NB4 (cell line): ENCODE results near the gene DGLUCY.

ENCODE experiments used
- MYC ChIP-seq: IDR thresholded peaks from 2 replicates; pipeline ENCODE4 v1.6.1; 2011; ENCODE audit warnings: low read depth, low read length
- POLR2A ChIP-seq: IDR thresholded peaks from 2 replicates; pipeline ENCODE4 v1.6.1; 2011; ENCODE audit warnings: mild to moderate bottlenecking; ENCODE audit not compliant: insufficient read length; ENCODE audit errors: extremely low read depth
- TF ChIP-seq, protein P1 (sequence below): IDR thresholded peaks from one replicate; pipeline ENCODE4 v1.5.1; 2012; ENCODE audit warnings: low read depth, low read length

DNA sequence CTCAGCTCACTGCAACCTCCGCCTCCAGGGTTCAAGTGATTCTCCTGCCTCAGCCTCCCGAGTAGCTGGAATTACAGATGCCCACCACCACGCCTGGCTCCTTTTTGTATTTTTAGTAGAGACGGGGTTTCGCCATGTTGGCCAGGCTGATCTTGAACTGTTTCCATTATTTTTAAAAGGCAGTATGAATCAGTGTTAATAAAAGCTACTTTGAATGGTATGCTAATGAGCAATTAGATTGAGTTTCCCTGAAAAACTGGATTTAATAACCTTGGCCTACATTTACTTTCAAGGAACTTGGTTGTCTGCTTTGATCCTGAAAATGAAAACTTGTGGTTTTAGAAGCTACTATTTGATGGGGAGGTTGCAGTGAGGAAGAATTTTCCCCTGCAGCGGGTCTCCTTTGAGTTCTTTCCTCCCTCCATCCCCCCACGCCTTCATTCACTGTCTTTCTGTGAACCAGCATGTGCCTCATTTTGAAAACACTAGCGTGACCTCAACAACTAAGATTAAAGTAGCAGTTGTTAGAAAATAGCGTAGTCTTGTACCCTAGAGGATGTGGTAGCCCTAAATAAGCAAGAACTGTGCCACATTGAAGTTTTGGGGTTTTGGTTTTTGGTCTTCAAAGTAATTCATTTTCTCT lies 35.7 kb upstream of the DGLUCY start:
- TF ChIP-seq, protein P1, sequence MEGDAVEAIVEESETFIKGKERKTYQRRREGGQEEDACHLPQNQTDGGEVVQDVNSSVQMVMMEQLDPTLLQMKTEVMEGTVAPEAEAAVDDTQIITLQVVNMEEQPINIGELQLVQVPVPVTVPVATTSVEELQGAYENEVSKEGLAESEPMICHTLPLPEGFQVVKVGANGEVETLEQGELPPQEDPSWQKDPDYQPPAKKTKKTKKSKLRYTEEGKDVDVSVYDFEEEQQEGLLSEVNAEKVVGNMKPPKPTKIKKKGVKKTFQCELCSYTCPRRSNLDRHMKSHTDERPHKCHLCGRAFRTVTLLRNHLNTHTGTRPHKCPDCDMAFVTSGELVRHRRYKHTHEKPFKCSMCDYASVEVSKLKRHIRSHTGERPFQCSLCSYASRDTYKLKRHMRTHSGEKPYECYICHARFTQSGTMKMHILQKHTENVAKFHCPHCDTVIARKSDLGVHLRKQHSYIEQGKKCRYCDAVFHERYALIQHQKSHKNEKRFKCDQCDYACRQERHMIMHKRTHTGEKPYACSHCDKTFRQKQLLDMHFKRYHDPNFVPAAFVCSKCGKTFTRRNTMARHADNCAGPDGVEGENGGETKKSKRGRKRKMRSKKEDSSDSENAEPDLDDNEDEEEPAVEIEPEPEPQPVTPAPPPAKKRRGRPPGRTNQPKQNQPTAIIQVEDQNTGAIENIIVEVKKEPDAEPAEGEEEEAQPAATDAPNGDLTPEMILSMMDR, result no peak
- TF ChIP-seq POLR2A (no peak), MYC (no peak)
